ENCODE data around the gene MRPS7. TPM values are rescaled to one million over a fixed set of nuclear protein-coding genes. Genes with fewer than 3 reads are reported as not detected.
A peak's percentile ranks its signal among the peaks of the same experiment; 100 is the strongest.

Gene MRPS7
- total RNA-seq, 1 donor from 2014 or later, result 34.7 TPM

- ATAC-seq, result no peak
- no peak overlapping the region for H3K27ac ChIP-seq
- no peak for TF ChIP-seq CTCF (IDR thresholded peaks at IDR 0.05)
- H3K4me3 ChIP-seq, result no peak overlapping the region
- H3K27me3 ChIP-seq, result no peaks in the 10 kb centered on the region
- intact Hi-C loops (cut with DNase I), result no loop called here
- no peaks in the 10 kb centered on the region for H3K36me3 ChIP-seq
- H3K9me3 ChIP-seq, result no peaks in the 10 kb centered on the region
- no peaks in the 10 kb centered on the region for H3K4me1 ChIP-seq
- no peak for DNase-seq
Measured at GRCh38 chr17:75300280-75300679, 38.6 kb downstream of the MRPS7 start.

- H3K9me3 ChIP-seq, result no peaks in the 10 kb centered on the region
Measured at GRCh38 chr17:75301049-75301448, 39.4 kb downstream of the MRPS7 start.

GRCh38 chr17:75301502-75302206, 40.0 kb downstream of the MRPS7 start:
- Histone ChIP-seq H3K27ac (no peak overlapping the region), H3K36me3 (no peaks in the 10 kb centered on the region), H3K4me3 (no peak overlapping the region), H3K4me1 (no peaks in the 10 kb centered on the region), H3K27me3 (no peaks in the 10 kb centered on the region), H3K9me3 (no peaks in the 10 kb centered on the region)
- intact Hi-C loops (cut with DNase I), result no loop called here
- peak; percentile 78 for ATAC-seq
- no peak for TF ChIP-seq CTCF (IDR thresholded peaks at IDR 0.05)
- DNase-seq, result no peak

More at GRCh38 chr17:75301049-75301448, 39.4 kb downstream of the MRPS7 start:
- Histone ChIP-seq H3K4me1 (no peaks in the 10 kb centered on the region), H3K27ac (no peak overlapping the region), H3K27me3 (no peaks in the 10 kb centered on the region), H3K4me3 (no peak overlapping the region), H3K36me3 (no peaks in the 10 kb centered on the region)
- no peak for TF ChIP-seq CTCF (IDR thresholded peaks at IDR 0.05)
- intact Hi-C loops (cut with DNase I), result no loop called here
- ATAC-seq (peak; percentile 73), DNase-seq (no peak)

- Histone ChIP-seq H3K4me3 (no peak overlapping the region), H3K27ac (no peak overlapping the region), H3K9me3 (no peaks in the 10 kb centered on the region), H3K27me3 (no peaks in the 10 kb centered on the region), H3K36me3 (no peaks in the 10 kb centered on the region), H3K4me1 (peaks cover 21% of the 10 kb centered on the region)
- DNase-seq (no peak), ATAC-seq (no peak)
- intact Hi-C loops (cut with DNase I), result no loop called here
- no peak for TF ChIP-seq CTCF (IDR thresholded peaks at IDR 0.05)
Measured at GRCh38 chr17:75307957-75308731, 46.5 kb downstream of the MRPS7 start.

GRCh38 chr17:75308732-75309629, 47.3 kb downstream of the MRPS7 start:
- DNase-seq, result no peak
- H3K4me1 ChIP-seq, result peaks cover 24% of the 10 kb centered on the region
- no peaks in the 10 kb centered on the region for H3K9me3 ChIP-seq
- H3K36me3 ChIP-seq, result no peaks in the 10 kb centered on the region
- no peak overlapping the region for H3K4me3 ChIP-seq
- no peaks in the 10 kb centered on the region for H3K27me3 ChIP-seq
- H3K27ac ChIP-seq, result peak overlapping the region; percentile 60
- intact Hi-C loops (cut with DNase I), result no loop called here
- ATAC-seq, result peak; percentile 76
- no peak for TF ChIP-seq CTCF (IDR thresholded peaks at IDR 0.05)
